ENCODE results near the gene PPARG. TPM values are rescaled to one million over a fixed set of nuclear protein-coding genes. Genes with fewer than 3 reads are reported as not detected.

The PPARG gene
- total and polyA plus RNA-seq, 4 donors, result 5.2 to 15.7 (median 7.0) TPM

DNA sequence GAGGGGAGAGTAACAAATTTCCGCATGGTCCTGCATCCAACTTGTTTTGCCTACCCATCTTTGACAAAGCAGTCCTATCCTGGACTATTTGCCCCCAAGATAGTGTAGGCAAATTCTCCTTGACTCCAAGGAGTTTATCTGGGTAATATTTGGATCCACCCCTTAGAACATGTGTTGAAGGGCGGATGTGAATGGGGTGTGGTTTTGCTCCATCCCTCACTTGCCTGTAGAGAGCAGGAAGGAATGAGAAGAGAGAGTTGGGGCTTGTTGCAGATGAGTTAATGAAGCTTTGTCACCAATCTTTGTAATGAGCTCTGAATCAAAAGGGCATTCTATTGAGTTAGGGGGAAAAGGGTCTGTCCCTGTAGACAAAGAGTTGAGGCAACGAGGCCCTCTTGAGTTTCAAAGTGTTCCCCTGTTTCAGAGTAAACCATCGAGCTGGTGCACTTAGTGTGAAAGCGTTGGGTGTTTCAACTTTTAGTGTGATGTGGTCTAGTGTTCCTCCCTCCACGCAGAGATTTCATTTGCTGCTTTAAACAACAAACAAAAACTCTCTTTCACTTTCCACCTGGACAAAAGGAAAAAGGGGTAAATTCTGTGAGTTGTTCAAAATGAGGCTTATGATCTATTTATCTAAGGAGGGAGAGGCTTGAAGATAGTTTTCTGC, 42.2 kb upstream of the PPARG start (continued):
- TF ChIP-seq GABPA (IDR thresholded peaks at IDR 0.05 in 1 of 2, conservative IDR thresholded peaks at IDR 0.05 in 1 of 2), result no peak
- no peak for TF ChIP-seq FOXA1 (IDR thresholded peaks at IDR 0.05)
- no peak for TF ChIP-seq YY1 (IDR thresholded peaks at IDR 0.05)
- no peak for TF ChIP-seq RXRA (IDR thresholded peaks at IDR 0.05)
- no peak for TF ChIP-seq HNF4A (conservative IDR thresholded peaks at IDR 0.05)

DNA sequence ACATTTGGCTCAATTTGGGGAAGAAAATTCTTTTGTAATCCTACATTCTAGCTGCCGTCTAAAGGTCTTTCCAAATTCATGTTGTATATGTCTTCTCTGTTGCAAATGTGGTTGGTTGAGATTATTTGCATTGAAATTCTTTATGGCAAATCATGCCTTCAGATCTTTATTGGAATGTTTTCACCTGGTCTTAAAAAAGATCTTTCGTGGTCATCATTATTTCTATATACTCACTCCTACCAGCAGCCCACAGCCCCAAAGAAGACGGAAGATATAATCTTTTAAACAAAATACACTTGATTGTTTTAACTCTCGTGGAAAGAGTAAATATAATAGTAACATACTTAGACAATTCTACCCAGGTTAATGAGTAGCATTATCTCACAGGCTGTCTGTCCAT, 41.5 kb upstream of the PPARG start:
- WGBS, result 79% methylated on average over 4 of the region's 4 CpGs
- no peak for DNase-seq (ENCODE audit: low spot score)
- TF ChIP-seq FOXA1 (IDR thresholded peaks at IDR 0.05), result no peak
- TF ChIP-seq, protein P1, sequence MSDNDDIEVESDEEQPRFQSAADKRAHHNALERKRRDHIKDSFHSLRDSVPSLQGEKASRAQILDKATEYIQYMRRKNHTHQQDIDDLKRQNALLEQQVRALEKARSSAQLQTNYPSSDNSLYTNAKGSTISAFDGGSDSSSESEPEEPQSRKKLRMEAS (IDR thresholded peaks at IDR 0.05), result no peak
- TF ChIP-seq SP1 (IDR thresholded peaks at IDR 0.05), result no peak
- no peak overlapping the region for H3K4me3 ChIP-seq (ENCODE audit: low read depth in 1 of 3, low read length in 3 of 3)
- H3K27ac ChIP-seq (ENCODE audit: low read depth in 1 of 2, low read length in 2 of 2), result no peak overlapping the region
- no peaks in the 10 kb centered on the region for H3K36me3 ChIP-seq (ENCODE audit: control insufficient read depth in 4 of 4, insufficient read depth in 3 of 4, low read depth in 1 of 4, low read length in 3 of 4)
- H3K27me3 ChIP-seq (ENCODE audit: control insufficient read depth in 4 of 4, insufficient read depth in 4 of 4, low read length in 3 of 4), result no peaks in the 10 kb centered on the region
- no peak overlapping the region for H3K9ac ChIP-seq (ENCODE audit: low read depth in 1 of 2, low read length in 2 of 2)
- H3K4me1 ChIP-seq (ENCODE audit: control insufficient read depth in 4 of 4, insufficient read depth in 4 of 4, low read length in 3 of 4), result no peaks in the 10 kb centered on the region
- H3K9me3 ChIP-seq (ENCODE audit: control insufficient read depth in 4 of 4, low read length in 3 of 4), result peaks cover 0 to 3% (median 1%) of the 10 kb centered on the region in 4 donors

DNA sequence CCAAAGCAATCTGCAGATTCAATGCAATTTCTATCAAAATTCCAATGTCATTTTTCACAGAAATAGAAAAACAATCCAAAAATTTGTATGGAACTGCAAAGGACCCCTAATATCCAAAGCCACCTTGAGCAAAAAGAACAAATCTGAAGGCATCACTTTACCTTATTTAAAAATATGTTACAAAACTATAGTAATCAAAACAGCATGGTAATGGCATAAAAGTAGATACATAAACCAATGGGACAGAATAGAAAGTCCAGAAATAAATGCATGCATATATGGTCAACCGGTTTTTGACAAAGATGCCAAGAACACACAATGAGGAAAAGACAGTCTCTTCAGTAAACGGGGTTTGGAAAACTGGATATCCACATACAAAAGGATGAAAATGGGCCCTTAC, 39.4 kb upstream of the PPARG start:
- no peaks in the 10 kb centered on the region for H3K27me3 ChIP-seq (ENCODE audit: control insufficient read depth in 4 of 4, insufficient read depth in 4 of 4, low read length in 3 of 4)
- WGBS, result 94% methylated on average over 2 of the region's 2 CpGs
- H3K9me3 ChIP-seq (ENCODE audit: control insufficient read depth in 4 of 4, low read length in 3 of 4), result peaks cover 0 to 3% (median 1%) of the 10 kb centered on the region in 4 donors
- H3K4me1 ChIP-seq (ENCODE audit: control insufficient read depth in 4 of 4, insufficient read depth in 4 of 4, low read length in 3 of 4), result no peaks in the 10 kb centered on the region
- H3K4me3 ChIP-seq (ENCODE audit: low read depth in 1 of 3, low read length in 3 of 3), result no peak overlapping the region
- H3K27ac ChIP-seq (ENCODE audit: low read depth in 1 of 2, low read length in 2 of 2), result no peak overlapping the region
- TF ChIP-seq FOXA2 (IDR thresholded peaks at IDR 0.05) (no peak), SP1 (IDR thresholded peaks at IDR 0.05) (no peak), TAF1 (conservative IDR thresholded peaks at IDR 0.05) (no peak), NR2F2 (IDR thresholded peaks at IDR 0.05) (no peak), YY1 (IDR thresholded peaks at IDR 0.05) (no peak), EGR1 (IDR thresholded peaks at IDR 0.05; ENCODE audit: low read depth in 2 of 2) (no peak), HNF4G (IDR thresholded peaks at IDR 0.05) (no peak), JUND (IDR thresholded peaks at IDR 0.05) (no peak), RXRA (IDR thresholded peaks at IDR 0.05) (no peak), FOXA1 (IDR thresholded peaks at IDR 0.05) (no peak), GABPA (IDR thresholded peaks at IDR 0.05 in 1 of 2, conservative IDR thresholded peaks at IDR 0.05 in 1 of 2) (no peak)
- TF ChIP-seq, protein P1 (IDR thresholded peaks at IDR 0.05), result no peak
- TF ChIP-seq, protein P2, sequence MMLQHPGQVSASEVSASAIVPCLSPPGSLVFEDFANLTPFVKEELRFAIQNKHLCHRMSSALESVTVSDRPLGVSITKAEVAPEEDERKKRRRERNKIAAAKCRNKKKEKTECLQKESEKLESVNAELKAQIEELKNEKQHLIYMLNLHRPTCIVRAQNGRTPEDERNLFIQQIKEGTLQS (IDR thresholded peaks at IDR 0.05), result no peak
- TF ChIP-seq, protein P3, sequence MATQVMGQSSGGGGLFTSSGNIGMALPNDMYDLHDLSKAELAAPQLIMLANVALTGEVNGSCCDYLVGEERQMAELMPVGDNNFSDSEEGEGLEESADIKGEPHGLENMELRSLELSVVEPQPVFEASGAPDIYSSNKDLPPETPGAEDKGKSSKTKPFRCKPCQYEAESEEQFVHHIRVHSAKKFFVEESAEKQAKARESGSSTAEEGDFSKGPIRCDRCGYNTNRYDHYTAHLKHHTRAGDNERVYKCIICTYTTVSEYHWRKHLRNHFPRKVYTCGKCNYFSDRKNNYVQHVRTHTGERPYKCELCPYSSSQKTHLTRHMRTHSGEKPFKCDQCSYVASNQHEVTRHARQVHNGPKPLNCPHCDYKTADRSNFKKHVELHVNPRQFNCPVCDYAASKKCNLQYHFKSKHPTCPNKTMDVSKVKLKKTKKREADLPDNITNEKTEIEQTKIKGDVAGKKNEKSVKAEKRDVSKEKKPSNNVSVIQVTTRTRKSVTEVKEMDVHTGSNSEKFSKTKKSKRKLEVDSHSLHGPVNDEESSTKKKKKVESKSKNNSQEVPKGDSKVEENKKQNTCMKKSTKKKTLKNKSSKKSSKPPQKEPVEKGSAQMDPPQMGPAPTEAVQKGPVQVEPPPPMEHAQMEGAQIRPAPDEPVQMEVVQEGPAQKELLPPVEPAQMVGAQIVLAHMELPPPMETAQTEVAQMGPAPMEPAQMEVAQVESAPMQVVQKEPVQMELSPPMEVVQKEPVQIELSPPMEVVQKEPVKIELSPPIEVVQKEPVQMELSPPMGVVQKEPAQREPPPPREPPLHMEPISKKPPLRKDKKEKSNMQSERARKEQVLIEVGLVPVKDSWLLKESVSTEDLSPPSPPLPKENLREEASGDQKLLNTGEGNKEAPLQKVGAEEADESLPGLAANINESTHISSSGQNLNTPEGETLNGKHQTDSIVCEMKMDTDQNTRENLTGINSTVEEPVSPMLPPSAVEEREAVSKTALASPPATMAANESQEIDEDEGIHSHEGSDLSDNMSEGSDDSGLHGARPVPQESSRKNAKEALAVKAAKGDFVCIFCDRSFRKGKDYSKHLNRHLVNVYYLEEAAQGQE (IDR thresholded peaks at IDR 0.05), result no peak
- TF ChIP-seq, protein P4, sequence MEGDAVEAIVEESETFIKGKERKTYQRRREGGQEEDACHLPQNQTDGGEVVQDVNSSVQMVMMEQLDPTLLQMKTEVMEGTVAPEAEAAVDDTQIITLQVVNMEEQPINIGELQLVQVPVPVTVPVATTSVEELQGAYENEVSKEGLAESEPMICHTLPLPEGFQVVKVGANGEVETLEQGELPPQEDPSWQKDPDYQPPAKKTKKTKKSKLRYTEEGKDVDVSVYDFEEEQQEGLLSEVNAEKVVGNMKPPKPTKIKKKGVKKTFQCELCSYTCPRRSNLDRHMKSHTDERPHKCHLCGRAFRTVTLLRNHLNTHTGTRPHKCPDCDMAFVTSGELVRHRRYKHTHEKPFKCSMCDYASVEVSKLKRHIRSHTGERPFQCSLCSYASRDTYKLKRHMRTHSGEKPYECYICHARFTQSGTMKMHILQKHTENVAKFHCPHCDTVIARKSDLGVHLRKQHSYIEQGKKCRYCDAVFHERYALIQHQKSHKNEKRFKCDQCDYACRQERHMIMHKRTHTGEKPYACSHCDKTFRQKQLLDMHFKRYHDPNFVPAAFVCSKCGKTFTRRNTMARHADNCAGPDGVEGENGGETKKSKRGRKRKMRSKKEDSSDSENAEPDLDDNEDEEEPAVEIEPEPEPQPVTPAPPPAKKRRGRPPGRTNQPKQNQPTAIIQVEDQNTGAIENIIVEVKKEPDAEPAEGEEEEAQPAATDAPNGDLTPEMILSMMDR (IDR thresholded peaks at IDR 0.05; ENCODE audit: low read depth, low read length, missing input control), result no peak
- TF ChIP-seq, protein P5, sequence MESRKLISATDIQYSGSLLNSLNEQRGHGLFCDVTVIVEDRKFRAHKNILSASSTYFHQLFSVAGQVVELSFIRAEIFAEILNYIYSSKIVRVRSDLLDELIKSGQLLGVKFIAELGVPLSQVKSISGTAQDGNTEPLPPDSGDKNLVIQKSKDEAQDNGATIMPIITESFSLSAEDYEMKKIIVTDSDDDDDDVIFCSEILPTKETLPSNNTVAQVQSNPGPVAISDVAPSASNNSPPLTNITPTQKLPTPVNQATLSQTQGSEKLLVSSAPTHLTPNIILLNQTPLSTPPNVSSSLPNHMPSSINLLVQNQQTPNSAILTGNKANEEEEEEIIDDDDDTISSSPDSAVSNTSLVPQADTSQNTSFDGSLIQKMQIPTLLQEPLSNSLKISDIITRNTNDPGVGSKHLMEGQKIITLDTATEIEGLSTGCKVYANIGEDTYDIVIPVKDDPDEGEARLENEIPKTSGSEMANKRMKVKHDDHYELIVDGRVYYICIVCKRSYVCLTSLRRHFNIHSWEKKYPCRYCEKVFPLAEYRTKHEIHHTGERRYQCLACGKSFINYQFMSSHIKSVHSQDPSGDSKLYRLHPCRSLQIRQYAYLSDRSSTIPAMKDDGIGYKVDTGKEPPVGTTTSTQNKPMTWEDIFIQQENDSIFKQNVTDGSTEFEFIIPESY (IDR thresholded peaks at IDR 0.05), result no peak
- no peaks in the 10 kb centered on the region for H3K36me3 ChIP-seq (ENCODE audit: control insufficient read depth in 4 of 4, insufficient read depth in 3 of 4, low read depth in 1 of 4, low read length in 3 of 4)
- no peak for DNase-seq (ENCODE audit: low spot score)
- H3K9ac ChIP-seq (ENCODE audit: low read depth in 1 of 2, low read length in 2 of 2), result no peak overlapping the region
